Stimulated activated CD8-positive, alpha-beta memory T cell treated with anti-CD3 and anti-CD28 coated beads, Interleukin-4, amount 100 ng/mL, for 1 hour (primary cell): ENCODE measurements around the gene CES2.
"Not testable (repeated sequence)": the region's sequence is repeated elsewhere in the genome, so short reads cannot be mapped to it uniquely, and the experiment has no call there.

ENCODE experiments used
- DNase-seq, 2 donors: peaks; one replicate each; pipeline ENCODE4 v3.0.0-alpha.2; 2020; ENCODE audit warnings: low read depth in 2 of 2, low spot score in 1 of 2

Gene CES2, protein sequence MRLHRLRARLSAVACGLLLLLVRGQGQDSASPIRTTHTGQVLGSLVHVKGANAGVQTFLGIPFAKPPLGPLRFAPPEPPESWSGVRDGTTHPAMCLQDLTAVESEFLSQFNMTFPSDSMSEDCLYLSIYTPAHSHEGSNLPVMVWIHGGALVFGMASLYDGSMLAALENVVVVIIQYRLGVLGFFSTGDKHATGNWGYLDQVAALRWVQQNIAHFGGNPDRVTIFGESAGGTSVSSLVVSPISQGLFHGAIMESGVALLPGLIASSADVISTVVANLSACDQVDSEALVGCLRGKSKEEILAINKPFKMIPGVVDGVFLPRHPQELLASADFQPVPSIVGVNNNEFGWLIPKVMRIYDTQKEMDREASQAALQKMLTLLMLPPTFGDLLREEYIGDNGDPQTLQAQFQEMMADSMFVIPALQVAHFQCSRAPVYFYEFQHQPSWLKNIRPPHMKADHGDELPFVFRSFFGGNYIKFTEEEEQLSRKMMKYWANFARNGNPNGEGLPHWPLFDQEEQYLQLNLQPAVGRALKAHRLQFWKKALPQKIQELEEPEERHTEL

GRCh38 chr16:66935314-66936011 lies at the start of gene CES2:
Gene CES2 (plus strand): TSS chr16:66935516. CDS start chr16:66935636, 120 bp downstream.
- DNase-seq, result no peak

DNA sequence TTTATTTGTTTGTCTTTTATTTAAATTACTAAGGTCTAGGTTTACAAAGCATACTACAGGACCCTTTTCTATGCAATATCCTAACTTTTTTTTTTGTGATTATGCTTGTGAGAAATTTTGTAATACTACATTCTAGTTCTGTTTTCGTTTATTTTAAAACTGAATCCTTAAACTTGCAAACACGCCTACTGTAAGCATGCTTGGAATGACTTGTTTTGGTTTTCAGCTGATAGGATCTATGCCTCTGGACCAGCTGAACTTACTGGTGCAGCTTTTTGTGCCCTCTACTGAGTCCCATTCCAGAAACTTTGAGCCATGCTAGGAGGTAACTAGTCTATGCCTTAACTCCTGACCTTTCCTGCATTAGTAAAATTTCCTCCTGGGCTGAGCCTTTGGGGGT lies 49.0 kb upstream of the CES2 start:
- no peak for DNase-seq

DNA sequence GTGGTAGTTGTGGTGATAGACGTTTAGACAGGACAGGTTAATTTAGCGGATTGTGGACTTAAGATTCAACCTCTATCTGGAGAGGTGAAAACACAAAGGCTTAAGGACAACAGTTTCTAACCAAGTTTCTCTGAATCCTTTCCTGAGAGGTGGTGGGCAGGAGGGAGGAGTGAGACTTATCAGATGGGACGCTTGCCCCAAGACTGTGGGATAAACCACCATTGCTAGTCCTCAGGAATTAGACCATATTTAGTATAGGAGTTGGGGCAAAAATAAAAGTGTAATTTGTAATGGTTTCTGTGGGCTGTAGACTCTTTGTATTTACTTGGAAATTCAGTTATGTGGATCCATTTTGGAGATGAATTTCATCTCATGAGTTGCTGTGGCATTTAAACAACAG lies 48.4 kb upstream of the CES2 start:
- DNase-seq, result no peak

DNA sequence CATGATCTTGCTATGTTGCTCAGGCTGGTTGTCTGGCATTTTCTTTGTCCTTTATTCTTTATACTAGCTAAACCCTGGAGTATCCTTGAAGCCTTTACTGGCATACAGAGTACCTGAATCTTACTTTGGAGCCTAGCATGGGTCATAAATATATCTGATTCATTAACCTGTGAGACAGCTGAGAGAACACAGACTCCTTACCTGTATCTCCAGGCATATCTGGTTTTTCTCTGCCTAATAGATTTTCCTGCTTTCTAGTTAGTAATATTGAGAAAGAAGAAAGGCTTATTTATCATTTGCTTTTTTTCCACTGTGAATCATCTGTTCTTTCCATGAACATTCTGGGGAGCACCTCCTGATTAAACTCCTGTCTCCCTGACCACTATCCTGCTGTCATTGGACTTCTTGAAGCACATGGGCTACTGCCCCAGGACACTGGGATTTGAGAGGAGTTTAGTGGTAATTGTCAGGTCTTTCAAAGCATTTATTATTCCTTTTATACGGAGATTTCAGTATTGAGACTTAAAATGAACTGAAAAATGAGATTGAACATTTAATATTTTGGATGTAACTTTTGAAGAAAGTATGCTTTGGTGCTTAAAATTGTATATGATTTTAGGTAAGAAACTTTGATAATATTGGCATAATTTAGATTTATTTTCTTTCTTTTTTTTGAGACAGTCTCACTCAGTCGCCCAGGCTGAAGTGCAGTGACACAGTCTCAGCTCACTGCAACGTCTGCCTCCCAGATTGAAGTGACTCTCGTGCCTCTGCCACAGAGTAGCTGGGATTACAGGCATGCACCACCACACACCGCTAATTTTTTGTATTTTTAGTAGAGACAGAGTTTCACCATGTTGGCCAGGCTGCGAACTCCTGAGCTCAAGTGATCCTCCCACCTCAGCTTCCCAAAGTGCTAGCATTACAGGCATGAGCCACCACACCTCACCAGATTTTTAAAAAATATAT lies 46.4 kb upstream of the CES2 start:
- DNase-seq, result no peak

- DNase-seq, result no peak
Observed at GRCh38 chr16:66889622-66890021, 45.7 kb upstream of the CES2 start.

DNA sequence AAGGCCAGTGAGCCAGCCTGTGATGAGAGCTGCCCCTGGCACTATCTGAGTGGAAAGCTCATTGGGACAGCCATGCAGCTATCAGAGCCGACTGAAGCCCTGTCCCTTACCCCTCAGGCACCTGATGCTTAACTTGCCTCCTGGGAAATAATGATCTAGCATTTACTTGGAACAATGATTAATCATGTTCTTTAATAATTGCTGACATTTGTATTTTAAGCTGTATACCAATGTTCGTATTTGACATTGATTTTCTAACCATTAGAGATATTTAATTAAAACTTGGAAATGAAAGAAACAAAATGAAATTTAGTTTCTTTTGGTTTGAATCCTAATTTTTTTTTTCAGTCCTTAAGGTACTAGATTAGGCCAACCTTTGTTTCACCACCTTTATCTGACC lies 44.5 kb upstream of the CES2 start:
- no peak for DNase-seq

GRCh38 chr16:66891360-66891759 lies 44.0 kb upstream of the CES2 start:
- no peak for DNase-seq

DNA sequence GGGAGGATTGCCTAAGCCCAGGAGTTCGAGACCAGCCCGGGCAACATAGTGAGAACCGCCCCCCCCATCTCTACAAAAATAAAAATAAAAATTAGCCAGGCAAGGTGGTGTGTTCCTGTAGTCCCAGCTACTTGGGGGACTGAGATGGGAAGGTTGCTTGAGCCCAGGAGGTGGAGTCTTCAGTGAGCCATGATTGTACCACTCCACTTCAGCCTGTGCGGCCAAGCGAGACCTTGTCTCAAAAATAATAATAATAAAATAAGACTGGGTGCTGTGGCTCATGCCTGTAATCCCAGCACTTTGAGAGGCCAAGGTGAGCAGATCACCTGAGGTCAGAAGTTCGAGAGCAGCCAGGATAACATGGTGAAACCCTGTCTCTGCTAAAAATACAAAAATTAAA lies 43.5 kb upstream of the CES2 start:
- DNase-seq, result no peak

DNA sequence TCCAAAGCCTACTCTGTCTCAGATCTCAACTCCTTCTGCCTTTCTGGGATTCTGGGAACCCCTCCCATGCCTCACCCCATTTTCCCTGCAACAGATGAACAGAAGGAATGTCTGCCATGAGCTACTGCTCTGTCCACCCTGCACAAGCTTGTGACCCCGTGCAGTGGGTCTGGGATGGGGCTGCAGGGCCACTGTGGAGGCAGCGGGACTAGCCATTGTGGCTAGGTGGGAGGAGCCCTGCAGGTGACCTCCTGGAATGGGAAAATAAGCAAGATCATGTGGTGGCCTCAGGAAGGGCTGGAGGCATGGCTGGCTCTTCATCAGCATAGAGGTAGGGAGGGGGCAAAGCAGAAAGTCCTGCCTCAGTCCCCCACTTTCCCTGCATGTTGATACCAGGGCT lies 41.3 kb upstream of the CES2 start:
- DNase-seq, result no peak

GRCh38 chr16:66894948-66895688 lies 40.2 kb upstream of the CES2 start:
- DNase-seq, result no peak

DNA sequence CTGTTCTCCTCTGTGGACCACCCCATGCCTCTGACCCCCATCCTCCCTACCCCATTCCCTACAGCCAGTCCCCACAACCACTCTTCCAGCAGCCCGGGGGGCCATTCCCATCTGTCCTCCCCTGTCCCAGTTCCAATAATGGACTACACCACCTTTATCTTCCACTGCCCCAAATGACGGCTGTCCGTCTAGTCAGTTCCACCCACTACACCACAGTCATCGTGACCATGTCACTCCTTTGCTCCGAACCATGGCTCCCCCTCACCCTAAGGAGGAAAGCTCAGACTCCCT lies 39.7 kb upstream of the CES2 start:
- DNase-seq, result no peak

DNA sequence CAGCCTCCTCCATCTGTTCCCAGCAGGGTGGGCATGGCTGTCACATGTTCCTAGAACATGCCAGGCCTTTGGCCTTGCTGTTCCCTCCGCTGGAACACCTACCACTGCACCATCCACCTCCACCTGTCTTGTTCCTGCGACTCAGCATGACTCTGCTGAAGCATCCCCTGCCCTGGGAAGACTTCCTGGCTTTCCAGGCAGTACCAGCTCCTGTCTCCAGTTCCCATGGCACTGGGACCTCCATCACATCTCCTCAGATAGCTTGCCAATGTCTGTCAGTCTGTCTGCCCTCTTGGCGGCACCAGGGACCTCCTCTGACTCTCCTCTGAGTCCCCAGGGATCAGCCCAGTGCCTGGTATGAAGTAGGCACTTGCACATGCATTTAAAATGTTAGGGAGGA lies 39.3 kb upstream of the CES2 start:
- DNase-seq, result no peak

DNA sequence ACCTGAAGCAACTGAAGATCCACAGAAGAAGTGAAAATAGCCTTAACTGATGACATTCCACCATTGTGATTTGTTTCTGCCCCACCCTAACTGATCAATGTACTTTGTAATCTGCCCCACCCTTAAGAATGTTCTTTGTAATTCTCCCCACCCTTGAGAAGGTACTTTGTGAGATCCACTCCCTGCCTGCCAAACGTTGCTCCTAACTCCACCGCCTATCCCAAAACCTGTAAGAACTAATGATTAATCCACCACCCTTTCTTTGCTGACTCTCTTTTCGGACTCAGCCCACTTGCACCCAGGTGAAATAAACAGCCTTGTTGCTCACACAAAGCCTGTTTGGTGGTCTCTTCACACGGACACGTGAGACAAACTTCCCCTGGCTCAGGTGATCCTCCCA lies 38.6 kb upstream of the CES2 start:
- DNase-seq, result not testable (repeated sequence)

- no peak for DNase-seq
Observed at GRCh38 chr16:66898207-66898606, 37.1 kb upstream of the CES2 start.

DNA sequence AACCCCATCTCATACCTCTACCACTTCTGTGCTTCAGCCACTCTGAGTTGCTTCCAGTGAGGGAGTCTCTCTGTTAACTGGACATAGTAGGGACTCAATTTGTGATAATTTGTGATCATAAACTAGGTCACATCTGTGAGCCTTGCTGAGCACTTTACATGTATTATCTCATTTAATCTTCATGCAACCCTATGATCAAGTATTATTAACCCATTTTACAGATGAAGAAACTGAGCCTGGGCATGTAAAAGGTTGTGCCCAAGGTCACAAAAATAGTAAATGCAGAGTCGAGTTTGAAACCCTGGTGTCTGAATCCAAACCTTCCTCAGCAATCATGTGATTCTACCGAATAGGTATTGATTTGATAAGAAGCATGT lies 36.4 kb upstream of the CES2 start:
- no peak for DNase-seq

GRCh38 chr16:66899310-66899944 lies 35.9 kb upstream of the CES2 start:
- no peak for DNase-seq

- no peak for DNase-seq
Observed at GRCh38 chr16:66899945-66900710, 35.2 kb upstream of the CES2 start.

DNA sequence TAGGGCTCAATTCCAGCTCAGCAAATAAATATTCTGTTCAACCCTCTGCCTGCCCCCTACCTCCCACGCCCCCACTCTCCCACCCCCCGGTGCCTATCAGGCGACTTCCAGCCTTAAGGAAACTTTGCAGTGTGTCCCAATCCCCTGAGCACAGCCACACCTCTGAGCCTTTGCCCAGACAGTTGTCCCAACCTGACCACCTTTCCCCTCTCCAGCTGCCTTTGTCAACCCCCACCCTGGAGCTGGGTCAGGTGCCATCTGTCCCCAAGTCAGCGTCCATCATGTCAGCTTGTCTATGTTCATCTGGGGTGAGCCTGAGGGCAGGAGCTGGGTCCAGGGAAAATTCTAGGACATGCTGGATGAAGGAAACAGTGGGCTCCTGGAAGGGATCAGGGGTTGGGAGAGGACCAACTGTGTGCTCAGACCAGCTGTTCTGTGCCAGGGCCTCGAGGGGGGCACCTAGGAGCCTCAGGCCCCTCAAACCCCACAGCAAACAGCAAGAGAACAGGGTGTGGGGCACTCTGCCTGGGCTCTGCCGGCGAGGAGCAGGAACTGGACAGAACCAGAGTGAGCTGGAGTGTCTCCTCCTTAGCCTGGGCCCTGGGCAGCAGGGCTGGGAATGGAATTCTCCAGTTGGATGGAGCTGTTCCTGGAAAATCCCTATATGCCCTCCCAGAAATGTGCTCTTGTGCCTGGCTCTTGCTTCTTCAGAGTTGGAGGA lies 34.4 kb upstream of the CES2 start:
- no peak for DNase-seq

DNA sequence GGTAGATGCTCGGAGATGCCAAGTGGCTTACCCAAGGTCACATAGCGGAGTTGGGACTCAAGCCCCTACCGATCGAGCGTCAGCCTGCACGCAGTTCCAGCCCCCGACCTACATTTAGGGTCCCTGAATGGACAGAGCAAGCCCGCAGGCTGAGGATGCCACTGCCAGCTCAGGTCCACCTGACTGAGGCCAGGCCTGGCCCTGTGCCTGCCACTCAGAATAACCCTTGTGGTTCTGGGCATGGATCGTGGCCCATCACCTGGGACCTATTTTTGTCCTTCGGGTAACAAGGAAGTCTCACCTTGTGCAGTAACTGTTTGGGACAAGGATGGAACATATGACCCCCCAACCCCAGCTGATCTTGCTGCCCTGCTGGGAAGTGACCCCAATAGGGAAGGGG lies 33.7 kb upstream of the CES2 start:
- no peak for DNase-seq
